GM18907 (cell line): ENCODE data around the gene TLX1.

ENCODE experiments used
- ATAC-seq: cut with Tn5 transposase; IDR thresholded peaks from one replicate; pipeline ENCODE4 v1.9.1; 2021; ENCODE audit warnings: mild to moderate bottlenecking, moderate library complexity; ENCODE audit not compliant: unreplicated experiment

Gene TLX1

DNA sequence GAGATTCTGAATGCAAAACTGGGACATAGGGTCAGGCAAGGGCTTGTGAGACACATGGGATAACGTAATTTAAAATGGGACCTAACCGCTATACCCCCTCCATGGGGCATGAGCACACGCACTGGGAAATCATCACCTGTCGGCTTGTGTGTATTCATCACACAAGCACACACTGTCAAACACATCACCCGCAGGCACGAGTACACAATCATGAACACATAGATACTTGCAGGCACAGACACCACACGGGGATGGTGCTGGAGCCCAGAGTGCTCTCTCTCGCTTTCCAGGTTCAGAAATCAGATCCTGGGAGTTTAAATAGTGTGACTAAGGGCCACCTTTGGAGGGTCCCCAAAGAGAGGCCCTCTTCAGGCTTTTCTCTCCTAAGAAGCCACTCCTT is 19.6 kb upstream of the TLX1 start:
- ATAC-seq = no peak

DNA sequence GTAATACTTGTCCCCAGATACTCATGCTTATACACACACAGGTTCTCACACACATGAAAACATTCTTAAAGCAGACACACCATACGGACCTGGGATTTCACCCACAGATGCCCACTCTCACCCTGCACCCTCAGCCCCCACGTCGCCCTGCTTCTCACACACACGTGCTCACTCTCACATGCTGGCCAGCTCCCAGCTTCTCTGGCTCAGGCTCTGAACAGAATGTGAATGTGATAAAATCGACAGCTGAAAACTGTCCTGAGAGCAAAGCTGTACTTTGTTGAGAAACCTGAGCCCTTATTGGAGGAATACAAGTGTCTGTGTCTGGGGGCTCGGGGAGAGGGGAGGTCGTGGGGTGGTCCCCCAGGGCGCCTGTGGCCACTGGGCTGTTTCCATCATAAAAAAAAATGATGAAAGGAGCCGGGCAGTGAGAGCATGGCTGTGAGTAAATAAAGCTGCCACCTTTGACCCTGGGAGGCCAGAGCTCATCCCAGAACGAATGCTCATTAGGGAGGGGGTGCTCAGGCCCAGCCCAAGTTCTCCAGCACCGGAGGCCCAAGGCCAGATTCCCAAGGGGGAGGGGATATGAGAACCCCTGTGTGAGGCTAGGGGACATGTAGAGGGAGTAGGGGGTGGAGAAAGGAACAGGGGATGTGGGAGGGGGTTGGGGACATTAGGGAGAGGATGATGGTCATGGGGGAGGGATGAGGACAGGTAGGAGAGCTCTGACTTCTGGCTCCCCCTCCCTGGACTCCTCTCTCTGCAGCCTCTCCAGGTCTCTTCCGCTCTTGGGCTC is 18.1 kb upstream of the TLX1 start:
- no peak for ATAC-seq

DNA sequence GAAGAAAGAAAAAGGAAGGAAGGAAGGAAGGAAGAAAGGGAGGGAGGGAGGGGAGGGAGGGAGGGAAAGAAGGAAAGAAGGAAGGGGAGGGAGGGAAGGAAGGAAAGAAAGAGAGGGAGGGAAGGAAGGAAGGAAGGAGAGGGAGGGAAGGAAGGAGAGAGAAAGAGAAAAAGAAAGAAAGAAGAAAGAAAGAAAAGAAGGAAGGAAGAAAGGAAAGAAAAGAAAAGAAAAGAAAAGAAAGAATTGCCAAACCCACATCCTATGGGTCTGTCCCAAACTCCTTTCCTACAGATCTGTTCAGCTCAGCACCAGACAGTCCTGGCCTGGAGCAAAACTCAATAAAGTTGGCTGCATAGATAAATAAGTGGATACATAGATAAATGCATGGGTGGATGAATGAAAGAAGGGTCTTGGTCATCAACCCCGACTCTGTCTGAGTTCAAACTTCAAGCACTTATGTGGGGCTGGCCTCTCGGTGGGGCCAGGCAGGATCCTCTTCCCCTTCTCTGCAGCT is 17.2 kb upstream of the TLX1 start:
- no peak for ATAC-seq

DNA sequence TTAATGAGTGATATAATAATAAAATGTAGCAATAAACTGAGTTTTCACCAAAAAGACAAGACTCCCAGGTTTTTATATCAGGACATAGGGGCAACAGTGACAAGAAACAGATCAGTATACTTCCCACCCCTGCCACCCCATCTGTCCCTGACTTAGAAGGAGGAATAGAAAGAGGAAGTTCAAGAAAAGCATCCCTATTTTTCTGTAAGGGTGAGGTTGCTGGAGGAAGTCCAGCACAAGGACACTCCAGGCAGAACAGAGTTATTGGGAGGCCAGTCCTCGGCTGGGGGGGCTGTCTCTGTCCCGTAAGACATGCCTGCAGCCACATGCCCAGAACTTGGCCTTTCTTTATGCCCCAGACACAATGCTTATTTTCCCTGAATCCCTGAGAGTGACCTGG is 16.5 kb upstream of the TLX1 start:
- ATAC-seq = no peak

DNA sequence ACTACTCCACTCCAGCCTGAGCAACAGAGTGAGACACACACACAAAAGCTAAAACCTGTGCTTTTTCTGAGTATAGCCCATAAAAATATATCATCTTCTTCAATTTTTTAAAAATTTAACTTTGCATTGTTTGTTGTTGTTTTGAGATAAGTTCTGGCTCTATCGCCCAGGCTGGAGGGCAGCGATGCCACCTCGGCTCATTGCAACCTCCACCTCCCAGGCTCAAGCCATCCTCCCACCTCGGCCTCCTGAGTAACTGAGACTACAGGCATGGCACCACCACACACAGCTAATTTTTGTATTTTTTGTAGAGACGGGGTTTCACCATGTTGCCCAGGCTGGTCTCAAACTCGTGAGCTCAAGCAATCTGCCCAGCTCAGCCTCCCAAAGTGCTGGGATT is 14.3 kb upstream of the TLX1 start:
- no peak for ATAC-seq

DNA sequence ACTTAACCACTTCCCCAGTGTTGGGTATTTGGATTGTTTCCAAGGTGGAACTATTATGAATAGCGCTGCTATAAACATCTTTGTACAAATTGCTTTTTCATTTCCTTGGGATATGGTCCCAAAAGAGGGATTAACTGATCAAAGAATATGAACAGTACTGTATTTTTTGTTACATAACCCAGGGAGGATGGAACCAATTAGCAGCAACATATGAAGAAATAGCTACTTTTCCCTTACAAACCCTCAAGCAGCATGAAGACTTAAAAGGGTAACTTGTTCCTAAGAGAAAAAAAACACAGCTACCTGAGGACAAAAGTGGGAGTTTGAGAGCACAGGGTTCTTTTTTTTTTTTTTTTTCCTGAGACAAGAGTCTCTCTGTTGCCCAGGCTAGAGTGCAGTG is 13.1 kb upstream of the TLX1 start:
- no peak for ATAC-seq

DNA sequence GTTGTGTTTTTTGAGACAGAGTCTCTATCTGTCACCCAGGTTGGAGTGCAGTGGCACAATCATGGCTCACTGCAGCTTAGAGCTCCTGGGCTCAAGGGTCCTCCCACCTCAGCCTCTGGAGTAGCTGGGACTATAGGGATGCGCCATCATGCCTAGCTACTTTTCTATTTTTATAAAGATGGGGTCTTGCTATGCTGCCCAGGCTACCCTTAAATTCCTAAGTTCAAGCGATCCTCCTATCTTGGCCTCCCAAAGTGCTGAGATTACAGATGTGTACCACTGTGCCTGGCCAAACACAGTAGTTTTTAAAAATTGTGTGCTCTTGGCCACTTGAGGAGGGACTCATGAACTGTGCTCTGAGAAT is 10.6 kb upstream of the TLX1 start:
- no peak for ATAC-seq

DNA sequence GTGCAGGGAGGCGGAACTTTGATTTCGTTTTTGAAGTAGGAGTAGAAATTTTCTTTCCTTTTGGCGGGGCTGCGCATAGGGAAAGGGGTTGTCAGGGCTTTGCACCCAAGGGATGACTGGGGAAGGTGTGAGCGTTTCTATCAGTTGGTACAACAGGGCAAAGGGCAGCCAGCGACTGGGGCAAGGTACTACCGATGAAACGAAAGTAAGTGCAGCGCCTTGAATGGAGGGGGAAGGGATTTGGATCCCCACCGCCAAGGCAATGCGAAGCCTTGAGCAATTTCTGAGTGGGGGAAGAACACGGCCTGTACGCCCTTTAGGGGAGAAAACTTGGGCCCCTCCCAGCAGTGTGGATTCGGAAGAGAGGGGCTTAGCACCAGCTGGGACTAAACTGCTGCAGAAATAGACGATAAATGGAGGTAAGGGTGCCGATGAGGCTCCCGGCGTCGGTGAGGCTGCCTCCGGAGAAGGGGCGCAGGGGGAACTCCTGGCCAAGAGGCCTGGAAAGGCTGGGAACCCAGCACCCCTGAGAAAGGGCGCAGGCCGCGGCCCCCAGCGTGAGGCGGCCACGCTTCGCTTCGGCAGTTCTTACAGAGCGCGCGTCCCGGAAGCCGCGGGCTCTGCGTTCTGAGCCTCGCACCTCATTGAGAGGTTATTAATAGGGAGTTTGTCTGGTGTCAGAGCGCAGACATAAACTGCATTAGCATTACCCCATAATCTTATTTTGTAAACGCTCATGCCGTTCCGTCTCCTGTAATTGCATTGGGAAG is 10.0 kb upstream of the TLX1 start:
- ATAC-seq = no peak

DNA sequence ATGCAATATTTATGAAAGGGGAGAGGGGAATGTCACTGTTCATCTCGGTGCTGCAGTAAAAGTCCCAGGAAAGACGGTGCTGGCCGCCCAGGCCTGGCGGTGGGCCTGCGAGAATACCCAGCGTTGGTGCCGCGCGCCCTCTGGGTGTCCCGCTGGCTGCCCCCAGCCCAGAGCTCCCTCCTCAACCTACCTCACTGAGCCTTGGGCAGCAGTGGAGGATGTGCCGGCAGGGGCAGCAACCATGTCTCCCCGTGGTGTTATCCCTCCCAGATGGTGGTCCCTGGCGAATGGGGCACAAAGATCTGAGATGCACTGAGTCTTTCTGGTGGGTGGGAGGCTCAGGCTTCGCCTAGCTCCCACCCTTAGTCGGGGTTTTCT is 9.5 kb upstream of the TLX1 start:
- ATAC-seq = no peak

DNA sequence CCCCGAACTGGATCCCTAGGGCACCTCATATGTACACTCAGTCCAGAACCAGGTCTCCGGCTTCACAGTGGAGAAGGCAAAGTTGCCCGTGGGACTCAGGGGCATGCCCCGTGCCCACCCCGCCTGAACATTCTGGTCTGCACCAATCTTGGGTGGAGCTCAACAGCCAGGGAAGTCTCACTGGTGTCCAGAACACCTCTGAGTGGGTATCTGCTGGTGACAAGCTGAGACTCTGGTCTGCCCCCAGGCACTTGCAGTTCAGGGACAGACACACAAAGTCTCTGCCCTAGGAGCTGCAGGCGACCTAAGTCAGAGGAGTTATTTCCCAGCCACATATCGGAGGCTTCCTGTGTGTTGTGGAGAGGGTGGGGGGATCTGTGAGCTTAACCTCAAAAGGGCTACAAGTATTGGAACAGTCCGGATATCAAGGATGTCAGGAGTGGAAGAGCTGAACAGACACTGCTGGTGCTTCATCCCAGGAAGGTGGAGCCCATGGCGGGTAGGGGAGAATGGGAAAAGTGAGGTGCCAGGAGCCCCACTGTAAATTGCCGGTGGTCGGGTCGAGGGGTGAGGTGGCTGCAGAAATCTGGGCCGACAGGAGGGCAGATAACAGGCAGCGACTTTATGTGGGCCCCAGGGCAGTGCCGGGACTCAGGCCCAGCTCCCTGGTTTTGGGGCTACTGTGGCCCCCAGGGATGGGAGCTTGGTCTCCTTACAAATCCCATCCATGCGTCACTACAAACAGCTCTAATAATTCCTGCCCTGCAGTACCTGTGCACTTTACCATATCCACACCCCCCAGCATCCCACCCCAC is 8.6 kb upstream of the TLX1 start:
- no peak for ATAC-seq

DNA sequence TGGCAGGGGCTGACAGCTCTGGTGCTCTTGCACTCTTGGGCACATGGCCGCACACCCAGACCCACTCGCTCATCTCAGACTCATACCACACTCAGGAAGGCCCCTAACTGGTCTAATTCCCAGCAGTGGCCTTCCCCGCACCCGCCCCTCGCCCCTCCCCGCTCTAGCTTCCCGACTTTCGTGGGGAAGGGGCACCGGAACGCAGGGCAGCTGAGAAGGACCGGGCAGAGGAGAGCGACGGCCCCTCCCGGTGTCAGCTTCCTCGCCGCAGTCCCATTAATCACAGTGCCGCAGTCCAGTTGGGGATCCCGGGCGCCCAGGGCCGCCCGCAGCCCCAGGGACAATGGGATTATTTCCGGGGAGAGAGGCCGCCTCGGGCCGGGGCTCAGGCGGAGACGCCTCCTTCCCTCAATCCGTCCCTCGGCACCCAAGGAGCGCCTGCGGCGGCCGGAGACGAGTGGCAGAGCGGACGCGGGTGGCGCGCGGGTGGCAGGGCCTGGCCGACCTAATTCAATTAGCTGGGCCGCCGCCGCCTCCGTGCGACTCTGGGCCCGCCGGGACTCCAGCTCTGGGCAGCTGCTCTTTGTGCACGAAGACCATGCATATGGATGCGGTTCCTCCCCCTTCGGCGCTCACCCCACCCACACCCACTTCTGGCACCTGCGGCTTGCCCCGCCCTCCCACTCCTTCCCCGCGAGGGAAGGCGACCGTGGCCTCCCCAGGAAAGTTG is 7.8 kb upstream of the TLX1 start:
- ATAC-seq = no peak

DNA sequence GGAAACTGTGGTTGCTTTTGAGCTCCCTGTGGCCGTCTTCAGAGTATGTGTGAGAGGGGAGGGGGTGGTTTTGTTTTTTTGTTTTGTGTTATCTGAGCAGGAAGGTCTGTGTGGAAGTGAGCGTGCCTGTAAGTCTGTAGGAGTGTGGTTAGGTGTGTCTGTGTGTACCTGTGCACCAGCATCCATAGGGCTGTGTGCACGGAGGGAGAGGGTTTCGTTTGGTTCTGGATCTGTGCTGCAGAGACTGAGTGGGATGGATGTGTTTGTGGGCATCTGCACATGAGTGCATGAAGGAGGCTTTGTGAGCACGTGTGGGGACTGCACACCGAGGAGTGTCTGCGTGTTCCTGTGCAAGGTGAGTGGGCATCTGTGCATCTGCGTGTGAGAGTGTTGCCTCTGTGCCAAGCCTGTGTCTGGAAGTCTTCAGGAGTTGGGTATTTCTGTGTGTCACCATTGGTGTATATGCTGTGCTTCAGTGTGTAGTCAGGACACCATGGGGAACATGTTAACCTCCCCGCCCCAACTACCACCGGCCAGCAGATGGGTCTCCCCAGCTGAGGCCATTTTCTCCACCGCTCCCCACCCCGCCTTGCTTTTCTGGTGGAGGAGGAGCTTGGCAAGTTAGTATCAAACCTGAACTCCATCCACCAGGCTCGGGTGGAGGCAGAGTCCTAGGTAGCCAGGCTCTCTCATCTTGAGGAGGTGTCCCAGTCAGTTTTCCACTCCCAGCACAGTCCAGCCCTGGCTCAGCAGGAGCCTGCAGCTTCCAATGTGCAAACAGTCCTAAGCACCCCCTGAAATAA is 7.1 kb upstream of the TLX1 start:
- ATAC-seq = no peak

DNA sequence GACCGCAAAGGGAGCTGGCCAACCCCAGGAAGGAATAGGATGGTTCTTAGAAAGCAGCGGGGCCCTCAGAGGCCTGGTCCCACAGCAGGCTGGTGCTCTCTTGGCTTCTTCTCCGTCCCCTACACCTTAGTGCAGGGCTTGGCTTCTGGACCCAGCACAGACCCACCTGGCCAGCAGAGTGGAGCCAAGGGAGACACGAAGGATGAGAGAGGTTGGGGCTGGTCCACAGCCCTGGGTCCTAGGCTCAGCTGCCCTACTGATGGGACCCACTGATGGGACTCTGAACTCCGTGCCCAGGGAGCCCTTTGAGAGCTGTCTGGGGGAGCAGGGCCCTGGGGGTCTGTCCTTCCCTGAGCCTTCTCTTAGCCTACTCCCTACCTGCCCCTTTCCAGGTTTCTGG is 6.2 kb upstream of the TLX1 start:
- ATAC-seq = no peak

DNA sequence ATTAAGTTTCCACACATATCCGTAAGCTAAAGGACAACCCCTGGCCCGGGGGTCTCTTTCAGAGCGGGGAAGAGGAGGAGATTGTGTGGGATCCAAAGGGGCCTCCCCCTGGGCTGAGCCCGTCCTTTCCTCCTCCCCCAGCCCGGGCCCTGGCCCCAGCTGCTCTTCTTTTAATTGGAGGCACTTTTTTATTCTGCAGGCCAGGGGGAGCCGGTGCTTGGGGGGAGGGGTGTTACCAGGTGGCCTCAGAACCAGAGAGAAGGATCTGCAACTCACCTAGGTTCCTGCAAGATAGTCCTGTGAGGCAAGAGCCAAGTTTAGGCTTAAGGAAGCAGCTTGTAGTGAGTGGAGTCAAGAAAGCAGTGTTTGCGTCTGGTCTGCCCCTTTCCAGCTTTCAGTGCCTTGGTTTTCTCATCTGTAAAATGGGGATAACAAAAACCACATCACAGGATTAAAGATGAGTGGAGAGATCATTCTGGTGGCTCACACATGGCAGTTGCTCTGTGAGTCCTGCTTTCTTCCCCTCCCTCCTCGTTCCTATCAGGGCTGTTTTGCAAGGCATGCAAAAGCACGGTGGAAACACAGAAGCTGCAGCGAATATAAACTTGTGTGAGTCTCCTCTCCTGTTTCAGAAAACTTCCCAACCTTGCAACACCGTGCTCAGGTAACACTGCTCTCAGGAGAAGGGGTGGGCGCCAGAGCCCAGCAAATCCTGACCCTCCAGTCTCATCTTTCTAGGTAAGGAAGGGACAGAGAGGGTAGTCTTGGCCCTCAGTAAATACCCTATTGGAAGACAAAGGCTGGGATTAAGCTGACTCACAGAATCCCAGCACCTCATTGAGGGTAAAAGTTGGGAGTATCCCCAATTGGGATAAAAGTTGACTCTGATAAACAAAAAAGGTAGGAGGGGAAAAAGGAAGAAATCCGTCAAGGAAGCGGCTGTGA is 4.1 kb upstream of the TLX1 start:
- no peak for ATAC-seq

DNA sequence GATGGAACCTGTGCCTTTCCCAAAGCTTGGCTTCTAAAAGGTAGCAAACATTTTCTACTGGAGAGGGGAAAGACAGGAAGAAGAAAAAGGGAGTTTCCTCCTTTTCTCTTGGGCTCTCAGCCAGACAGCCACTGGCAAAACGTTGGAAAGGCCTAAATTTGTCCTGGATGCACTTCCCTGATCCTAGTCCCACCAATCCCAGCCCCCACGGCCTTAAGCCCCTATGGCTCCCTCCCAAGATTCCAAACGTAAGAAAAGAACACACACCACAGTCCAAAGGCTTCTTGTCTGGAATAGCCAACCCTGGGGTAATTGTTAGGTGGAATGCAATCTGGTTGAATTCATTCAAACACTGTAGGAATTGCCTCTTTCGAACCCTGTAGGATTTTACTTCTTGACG is 959 bp upstream of the TLX1 start:
- ATAC-seq = no peak

DNA sequence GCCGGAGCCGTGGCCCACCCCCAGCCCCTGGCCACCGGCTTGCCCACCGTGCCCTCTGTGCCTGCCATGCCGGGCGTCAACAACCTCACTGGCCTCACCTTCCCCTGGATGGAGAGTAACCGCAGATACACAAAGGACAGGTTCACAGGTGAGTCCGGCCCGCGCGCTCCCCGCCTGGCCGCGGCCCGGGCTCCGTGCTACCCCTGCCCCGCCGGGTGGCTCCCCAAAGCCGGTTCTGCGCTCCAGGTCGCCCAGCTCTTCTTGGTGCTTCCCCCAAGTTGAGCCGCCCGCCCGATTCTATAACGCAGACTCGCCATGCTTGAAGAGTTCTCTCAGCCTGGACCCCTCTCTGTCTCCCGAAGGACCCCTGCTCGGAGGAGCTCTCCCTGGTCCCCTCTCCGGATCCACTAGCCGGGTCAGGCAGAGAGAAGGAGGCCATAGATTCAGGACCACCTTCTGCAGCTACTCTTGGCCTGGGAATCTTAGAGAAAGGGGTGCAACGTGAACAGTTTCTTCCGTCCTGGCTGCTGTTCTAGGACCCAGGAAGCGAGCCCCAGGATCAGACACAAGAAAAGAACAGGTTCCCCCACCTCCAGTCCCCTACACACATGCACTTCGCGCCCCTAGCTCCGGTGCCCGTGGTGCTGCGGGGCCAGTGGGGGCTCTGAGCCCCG is 999 bp downstream of the TLX1 start:
- ATAC-seq = no peak

DNA sequence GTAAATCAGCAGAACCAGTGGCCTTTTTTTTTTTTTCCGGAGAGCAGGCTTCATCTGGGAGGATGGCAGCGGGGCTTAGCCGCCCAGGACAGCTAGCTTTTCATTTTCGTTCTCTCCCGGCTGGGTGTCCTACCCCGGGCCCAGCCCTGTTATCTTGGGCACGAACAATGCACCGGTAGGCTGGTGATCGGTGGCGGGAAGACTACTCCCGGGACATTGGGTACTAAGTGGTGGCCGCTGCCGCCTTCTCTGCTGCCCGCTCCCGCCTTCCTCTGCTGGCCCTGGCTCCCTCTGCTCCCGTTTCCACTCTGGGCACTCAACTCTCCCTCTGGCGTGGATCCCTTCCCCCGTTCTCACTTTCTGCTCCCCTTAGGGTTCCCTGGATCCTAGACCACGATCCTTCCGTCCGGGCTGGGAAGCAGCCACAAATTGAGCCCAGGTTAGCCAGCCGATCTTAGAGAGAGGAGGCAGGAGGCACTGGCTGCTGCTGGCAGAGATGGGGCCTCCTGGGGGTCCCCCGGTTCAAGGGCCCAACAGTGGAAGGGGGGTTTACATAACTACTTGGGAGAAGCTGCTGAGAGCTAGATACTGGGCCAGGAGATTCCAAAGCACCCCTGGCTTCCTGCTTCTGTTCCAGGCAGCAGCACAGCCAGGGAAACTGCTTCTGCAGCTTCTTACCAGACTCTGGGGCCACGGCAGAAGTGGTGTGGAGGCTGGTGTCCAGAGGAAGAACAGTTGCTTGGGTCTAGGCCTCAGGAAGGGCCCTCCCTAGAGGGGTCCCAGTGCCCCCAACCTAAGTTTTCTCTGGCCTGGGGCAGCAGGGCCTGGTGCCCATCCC is 1.8 kb downstream of the TLX1 start:
- ATAC-seq = no peak
